Caco-2 (cell line): ENCODE results near the gene RAB10. TPM values are rescaled to one million over a fixed set of nuclear protein-coding genes. Genes with fewer than 3 reads are reported as not detected.
"Not testable (repeated sequence)": the region's sequence is repeated elsewhere in the genome, so short reads cannot be mapped to it uniquely, and the experiment has no call there.

Source experiments
- BruUV-seq: library from RNA; stranded (reverse); fragments of 400-500 nt; replicated peaks from 2 replicates; lab custom pipeline; 2021; lab: Mats Ljungman, UMichigan
- CTCF ChIA-PET: fragments of 300-600 bp; sonication (Branson Sonifier 250); formaldehyde crosslinking; loops from one replicate; lab custom pipeline; 2022; ENCODE audit warnings: antibody characterized with exemption; lab: Charles Lee
- POLR2A ChIA-PET: fragments of 300-600 bp; sonication (Branson Sonifier 250); formaldehyde crosslinking; loops from one replicate; lab custom pipeline; 2022; ENCODE audit warnings: antibody characterized with exemption; lab: Charles Lee
- DNase-seq, 2 experiments: peaks; one replicate each; pipeline versions ENCODE4 v3.0.0 to v3.0.0-alpha.2; 2020 to 2022
- H3K27me3 ChIP-seq: replicated peaks from 2 replicates; pipeline ENCODE4 v1.6.0; 2011; ENCODE audit warnings: low read length; ENCODE audit not compliant: control insufficient read depth, insufficient read depth
- H3K36me3 ChIP-seq: 2 replicates; pipeline ENCODE4 v1.5.1; 2011; ENCODE audit warnings: low read length; ENCODE audit not compliant: control insufficient read depth, insufficient read depth
- H3K4me1 ChIP-seq: fragments of 250-450 bp; sonication (Bioruptor Pico); 2 replicates; pipeline ENCODE4 v1.5.1; 2020; ENCODE audit warnings: mild to moderate bottlenecking
- H3K4me3 ChIP-seq: 2 replicates; pipeline ENCODE4 v1.5.1; 2011; ENCODE audit warnings: low read depth, mild to moderate bottlenecking, control low read depth, low read length
- H3K9me3 ChIP-seq: fragments of 250-450 bp; sonication (Bioruptor Pico); 2 replicates; pipeline ENCODE4 v1.5.1; 2020; ENCODE audit warnings: mild to moderate bottlenecking, moderate library complexity
- H3K27ac Mint-ChIP-seq: one replicate; pipeline ENCODE4 v1.8.0; 2022; ENCODE audit warnings: mixed read lengths; ENCODE audit not compliant: unreplicated experiment
- H3K27me3 Mint-ChIP-seq: one replicate; pipeline ENCODE4 v1.8.0; 2022; ENCODE audit warnings: mixed read lengths; ENCODE audit not compliant: insufficient read depth, unreplicated experiment
- H3K36me3 Mint-ChIP-seq: one replicate; pipeline ENCODE4 v1.8.0; 2022; ENCODE audit warnings: mild to moderate bottlenecking, mixed read lengths; ENCODE audit not compliant: insufficient read depth, unreplicated experiment
- H3K4me1 Mint-ChIP-seq: one replicate; pipeline ENCODE4 v1.8.0; 2022; ENCODE audit warnings: low read depth, mixed read lengths; ENCODE audit not compliant: unreplicated experiment
- H3K4me3 Mint-ChIP-seq: one replicate; pipeline ENCODE4 v1.8.0; 2022; ENCODE audit warnings: mild to moderate bottlenecking, moderate library complexity, mixed read lengths; ENCODE audit not compliant: unreplicated experiment
- H3K9me3 Mint-ChIP-seq: one replicate; pipeline ENCODE4 v1.8.0; 2022; ENCODE audit warnings: mixed read lengths; ENCODE audit not compliant: unreplicated experiment
- CTCF ChIP-seq, 2 experiments: fragments of 200-600 bp in 1 of 2; IDR thresholded peaks; 1 replicate in 1 of 2; 2 replicates in 1 of 2; pipeline versions ENCODE4 v1.5.1 to v1.8.0; 2011 to 2022; ENCODE audit warnings: antibody characterized with exemption in 1 of 2, control low read depth in 1 of 2, inconsistent platforms in 1 of 2, low read depth in 1 of 2, low read length in 1 of 2, mild to moderate bottlenecking in 1 of 2, moderate library complexity in 1 of 2; ENCODE audit not compliant: insufficient read depth in 1 of 2, severe bottlenecking in 1 of 2, unreplicated experiment in 1 of 2
- intact Hi-C: fragments of 100-400 bp; cut with micrococcal nuclease; formaldehyde crosslinking; loops from one replicate; pipeline ENCODE4 v1.10.0; 2022; ENCODE audit not compliant: unreplicated experiment
- total RNA-seq: library from RNA; stranded (reverse); gene quantifications from 2 replicates; pipeline ENCODE4 v1.2.3, GENCODE V29; 2022

Gene RAB10
- total RNA-seq, 1 experiment from 2014 or later: 213 TPM

- no peak for DNase-seq
- H3K27ac Mint-ChIP-seq: no peak overlapping the region
- H3K4me1 Mint-ChIP-seq: no peaks in the 10 kb centered on the region
- H3K4me3 Mint-ChIP-seq: no peak overlapping the region
- Histone ChIP-seq H3K9me3 (0 out of 2 replicates have a peak, but pooled peaks cover 6% of the 10 kb centered on the region), H3K4me1 (no peaks in the 10 kb centered on the region), H3K36me3 (no peaks in the 10 kb centered on the region; the same call in 1 of the 2 replicates), H3K4me3 (no peak overlapping the region), H3K27me3 (no peaks in the 10 kb centered on the region)
- TF ChIP-seq CTCF (IDR thresholded peaks at IDR 0.05; ENCODE audit: insufficient read depth in 1 of 2, low read depth in 1 of 2, low read length in 1 of 2, severe bottlenecking in 1 of 2, unreplicated experiment in 1 of 2): no peak
- ChIA-PET POLR2A (no interaction called here), CTCF (no interaction called here)
- intact Hi-C loops: no loop called here
- BruUV-seq: no TSS peak
- peaks cover 90% of the 10 kb centered on the region for H3K36me3 Mint-ChIP-seq
- H3K27me3 Mint-ChIP-seq: no peaks in the 10 kb centered on the region
- no peaks in the 10 kb centered on the region for H3K9me3 Mint-ChIP-seq
Observed at GRCh38 chr2:26103752-26104151, 69.9 kb downstream of the RAB10 start.

- H3K4me1 ChIP-seq, H3K27me3 Mint-ChIP-seq, DNase-seq, H3K9me3 ChIP-seq, intact Hi-C loops, H3K36me3 ChIP-seq, H3K4me3 Mint-ChIP-seq, POLR2A ChIA-PET, H3K4me3 ChIP-seq, H3K4me1 Mint-ChIP-seq, H3K27me3 ChIP-seq, BruUV-seq, H3K27ac Mint-ChIP-seq, H3K9me3 Mint-ChIP-seq, CTCF ChIA-PET: not testable (repeated sequence)
- peaks cover 79% of the 10 kb centered on the region for H3K36me3 Mint-ChIP-seq
Observed at GRCh38 chr2:26108701-26109100, 74.8 kb downstream of the RAB10 start.

GRCh38 chr2:26112201-26112600, 78.3 kb downstream of the RAB10 start:
- no peak overlapping the region for H3K4me3 Mint-ChIP-seq
- intact Hi-C loops: no loop called here
- no peaks in the 10 kb centered on the region for H3K4me1 ChIP-seq
- H3K9me3 ChIP-seq: no peaks in the 10 kb centered on the region
- no peak overlapping the region for H3K27ac Mint-ChIP-seq
- DNase-seq: no peak
- no peak overlapping the region for H3K4me3 ChIP-seq
- peaks cover 82% of the 10 kb centered on the region for H3K36me3 Mint-ChIP-seq
- peaks cover 2% of the 10 kb centered on the region; the same call in 1 of the 2 replicates for H3K36me3 ChIP-seq
- H3K4me1 Mint-ChIP-seq: no peaks in the 10 kb centered on the region
- BruUV-seq: no TSS peak
- ChIA-PET CTCF (no interaction called here), POLR2A (no interaction called here)
- no peaks in the 10 kb centered on the region for H3K27me3 Mint-ChIP-seq
- H3K27me3 ChIP-seq: no peaks in the 10 kb centered on the region
- H3K9me3 Mint-ChIP-seq: no peaks in the 10 kb centered on the region
- TF ChIP-seq CTCF (IDR thresholded peaks at IDR 0.05; ENCODE audit: insufficient read depth in 1 of 2, low read depth in 1 of 2, low read length in 1 of 2, severe bottlenecking in 1 of 2, unreplicated experiment in 1 of 2): no peak

- Histone ChIP-seq H3K9me3 (no peaks in the 10 kb centered on the region), H3K36me3 (peaks cover 2% of the 10 kb centered on the region; the same call in 1 of the 2 replicates), H3K4me3 (no peak overlapping the region), H3K27me3 (no peaks in the 10 kb centered on the region), H3K4me1 (no peaks in the 10 kb centered on the region)
- no peak overlapping the region for H3K4me3 Mint-ChIP-seq
- BruUV-seq: no TSS peak
- POLR2A ChIA-PET: no interaction called here
- no peaks in the 10 kb centered on the region for H3K9me3 Mint-ChIP-seq
- intact Hi-C loops: no loop called here
- H3K4me1 Mint-ChIP-seq: no peaks in the 10 kb centered on the region
- no peak for TF ChIP-seq CTCF (IDR thresholded peaks at IDR 0.05; ENCODE audit: insufficient read depth in 1 of 2, low read depth in 1 of 2, low read length in 1 of 2, severe bottlenecking in 1 of 2, unreplicated experiment in 1 of 2)
- no peaks in the 10 kb centered on the region for H3K27me3 Mint-ChIP-seq
- H3K27ac Mint-ChIP-seq: no peak overlapping the region
- no peak for DNase-seq
- H3K36me3 Mint-ChIP-seq: peaks cover 87% of the 10 kb centered on the region
- CTCF ChIA-PET: no interaction called here
Observed at GRCh38 chr2:26114151-26114550, 80.3 kb downstream of the RAB10 start.
